ENCODE results near the gene BMP15. TPM values are rescaled to one million over a fixed set of nuclear protein-coding genes. Genes with fewer than 3 reads are reported as not detected.

The BMP15 gene
- total RNA-seq, 1 donor from 2014 or later: not detected

Other genes starting within 250 kb of the BMP15 start
- 1.7 TPM for gene SHROOM4, start 96.5 kb upstream of the BMP15 start, total RNA-seq